Endothelial cell of umbilical vein (primary cell): Measurements from ENCODE around the gene FXYD4. TPM values are rescaled to one million over a fixed set of nuclear protein-coding genes. Genes with fewer than 3 reads are reported as not detected.

Experiments used
- BruUV-seq: library from RNA; stranded (reverse); fragments of 400-500 nt; replicated peaks from 2 replicates; lab custom pipeline; 2021; lab: Mats Ljungman, UMichigan
- CTCF ChIA-PET: fragments of 300-600, 350-600 bp; sonication (Branson Sonifier 250); formaldehyde crosslinking; loops from one replicate; lab custom pipeline; 2021; ENCODE audit warnings: antibody characterized with exemption, inconsistent platforms; lab: Charles Lee
- POLR2A ChIA-PET: fragments of 300-600, 350-600 bp; sonication (Branson Sonifier 250); formaldehyde crosslinking; loops from one replicate; lab custom pipeline; 2021; ENCODE audit warnings: antibody characterized with exemption, inconsistent platforms; lab: Charles Lee
- DNase-seq: peaks from one replicate; pipeline ENCODE4 v3.0.0-alpha.2; 2011; ENCODE audit warnings: low read depth, low spot score
- FAIRE-seq: peaks from 2 replicates; lab custom pipeline; 2011; peaks lifted over from hg19 to GRCh38; lab: Jason Lieb, UNC
- H2AFZ ChIP-seq: 2 replicates; pipeline ENCODE4 v1.6.0; 2012; ENCODE audit warnings: low read depth, low read length, control low read depth, inconsistent platforms
- H3K27ac ChIP-seq: 2 replicates; pipeline ENCODE4 v1.5.1; 2011; ENCODE audit warnings: low read depth, mild to moderate bottlenecking, control low read depth, low read length, moderate library complexity; ENCODE audit not compliant: insufficient read depth
- H3K27me3 ChIP-seq, 2 experiments: 2 replicates each; pipeline versions ENCODE4 v1.6.0 to v1.6.1; 2011; ENCODE audit warnings: low read length in 2 of 2, mixed read lengths in 1 of 2; ENCODE audit not compliant: control insufficient read depth in 2 of 2, insufficient read depth in 2 of 2
- H3K36me3 ChIP-seq, 2 experiments: 2 replicates in 1 of 2; 3 replicates in 1 of 2; pipeline ENCODE4 v1.5.1; 2011; ENCODE audit warnings: low read length in 2 of 2, mild to moderate bottlenecking in 1 of 2, moderate library complexity in 1 of 2; ENCODE audit not compliant: control insufficient read depth in 2 of 2, insufficient read depth in 2 of 2; ENCODE audit errors: extremely low read depth in 1 of 2
- H3K4me1 ChIP-seq: 3 replicates; pipeline ENCODE4 v1.5.1; 2011; ENCODE audit warnings: mild to moderate bottlenecking, low read length; ENCODE audit not compliant: control insufficient read depth, insufficient read depth; ENCODE audit errors: extremely low read depth
- H3K4me2 ChIP-seq: 2 replicates; pipeline ENCODE4 v1.6.1; 2011; ENCODE audit warnings: low read length, control low read depth, mixed read lengths; ENCODE audit not compliant: insufficient read depth
- H3K4me3 ChIP-seq, 3 experiments: fragments of 200-600 bp in 1 of 3; sonication (generic), shearing (Covaris generic) in 1 of 3; replicated peaks in 1 of 3; 2 replicates each; pipeline ENCODE4 v1.5.1; 2011 to 2016; ENCODE audit warnings: control low read depth in 3 of 3, low read length in 3 of 3, mild to moderate bottlenecking in 2 of 3, inconsistent platforms in 1 of 3, low read depth in 1 of 3, moderate library complexity in 1 of 3; ENCODE audit not compliant: insufficient read depth in 1 of 3
- H3K79me2 ChIP-seq: 2 replicates; pipeline ENCODE4 v1.6.0; 2012; ENCODE audit warnings: low read length, inconsistent platforms; ENCODE audit not compliant: control insufficient read depth, insufficient read depth
- H3K9ac ChIP-seq: replicated peaks from 2 replicates; pipeline ENCODE3; 2011; ENCODE audit warnings: low read length, control low read depth; ENCODE audit not compliant: insufficient read depth; ENCODE audit errors: extremely low read depth
- H3K9me1 ChIP-seq: replicated peaks from 3 replicates; pipeline ENCODE4 v1.6.0; 2011; ENCODE audit warnings: mild to moderate bottlenecking, low read length; ENCODE audit not compliant: control insufficient read depth, insufficient read depth; ENCODE audit errors: extremely low read depth
- H3K9me3 ChIP-seq: replicated peaks from 2 replicates; pipeline ENCODE4 v1.5.1; 2012; ENCODE audit warnings: low read length, inconsistent platforms; ENCODE audit not compliant: control insufficient read depth, insufficient read depth
- H4K20me1 ChIP-seq: replicated peaks from 2 replicates; pipeline ENCODE3; 2011; ENCODE audit warnings: mild to moderate bottlenecking, low read length; ENCODE audit not compliant: control insufficient read depth, insufficient read depth; ENCODE audit errors: extremely low read depth
- CTCF ChIP-seq, 2 donors: IDR thresholded peaks; 1 replicate in 1 of 2; 2 replicates in 1 of 2; pipeline ENCODE4 v1.5.1; 2011; ENCODE audit warnings: low read length in 2 of 2, mild to moderate bottlenecking in 2 of 2, moderate library complexity in 2 of 2, control low read depth in 1 of 2, inconsistent platforms in 1 of 2, low read depth in 1 of 2; ENCODE audit not compliant: insufficient read depth in 1 of 2; ENCODE audit errors: extremely low read depth in 1 of 2
- EZH2 ChIP-seq: IDR thresholded peaks from 2 replicates; pipeline ENCODE4 v1.6.1; 2012; ENCODE audit warnings: borderline replicate concordance, low read depth, mild to moderate bottlenecking, moderate library complexity, low read length, inconsistent platforms; ENCODE audit not compliant: severe bottlenecking
- MAX ChIP-seq: IDR thresholded peaks from 2 replicates; pipeline ENCODE4 v1.6.1; 2011; ENCODE audit not compliant: insufficient read depth, insufficient read length
- MYC ChIP-seq: IDR thresholded peaks from one replicate; pipeline ENCODE4 v1.6.1; 2011; ENCODE audit warnings: mild to moderate bottlenecking, low read depth, low read length
- dilution Hi-C: fragments of 300-500 bp; cut with MboI; formaldehyde crosslinking; loops from one replicate; pipeline ENCODE4 v1.15.0; 2019; ENCODE audit warnings: low sequenced_read_pairs; ENCODE audit not compliant: extremely low pct_ligation_motif_present
- intact Hi-C: fragments of 100-400 bp; cut with micrococcal nuclease; formaldehyde crosslinking; loops from one replicate; pipeline ENCODE4 v1.10.0; 2022
- polyA plus RNA-seq, 4 experiments: library from polyadenylated mRNA; depleted of rRNA in 3 of 4; stranded (reverse) in 3 of 4; unstranded in 1 of 4; fragments of >200 nt; gene quantifications; 2 replicates each; pipeline versions ENCODE4 v1.2.1 to v1.2.3, GENCODE V29; 2011 to 2012; ENCODE audit warnings: missing spikeins in 1 of 4
- total RNA-seq: library from RNA; stranded (reverse); gene quantifications from 2 replicates; pipeline ENCODE4 v1.2.3, GENCODE V29; 2021

FXYD4 gene
- total and polyA plus RNA-seq, 2 donors (not counting 3 experiments of a cell fraction or from before 2014, with no cell fraction given), result not detected

- no peaks in the 10 kb centered on the region for H3K9me3 ChIP-seq
- ChIA-PET CTCF (no interaction called here), POLR2A (no interaction called here)
- H3K4me3 ChIP-seq, result no peak overlapping the region
- H3K4me1 ChIP-seq, result peaks cover 5% of the 10 kb centered on the region
- no peak overlapping the region for H3K9ac ChIP-seq
- H3K27me3 ChIP-seq, result no peaks in the 10 kb centered on the region
- peaks cover 20% of the 10 kb centered on the region for H3K79me2 ChIP-seq
- H3K4me2 ChIP-seq, result no peak overlapping the region
- H3K27ac ChIP-seq, result no peak overlapping the region
- dilution Hi-C loops (no loop called here), intact Hi-C loops (no loop called here)
- TF ChIP-seq CTCF (IDR thresholded peaks at IDR 0.05; ENCODE audit: extremely low read depth in 1 of 2, insufficient read depth in 1 of 2, low read depth in 1 of 2, low read length in 2 of 2) (no peak), MYC (no peak), EZH2 (no peak), MAX (no peak)
- H3K9me1 ChIP-seq, result no peaks in the 10 kb centered on the region
- FAIRE-seq, result no peak
- no peaks in the 10 kb centered on the region for H4K20me1 ChIP-seq
- no peaks in the 10 kb centered on the region for H3K36me3 ChIP-seq
- H2AFZ ChIP-seq, result no peak overlapping the region
- BruUV-seq, result no TSS peak
- no peak for DNase-seq
Observed at GRCh38 chr10:43411536-43411935, 40.1 kb downstream of the FXYD4 start.

GRCh38 chr10:43415544-43415943 lies 44.1 kb downstream of the FXYD4 start:
- BruUV-seq, result no TSS peak
- intact Hi-C loops (no loop called here), dilution Hi-C loops (no loop called here)
- ChIA-PET CTCF (no interaction called here), POLR2A (no interaction called here)
- Histone ChIP-seq H3K4me2 (no peak overlapping the region), H3K9me1 (no peaks in the 10 kb centered on the region), H3K79me2 (no peaks in the 10 kb centered on the region), H3K9me3 (no peaks in the 10 kb centered on the region), H3K4me3 (no peak overlapping the region), H2AFZ (no peak overlapping the region), H3K27me3 (no peaks in the 10 kb centered on the region), H3K4me1 (peaks cover 10% of the 10 kb centered on the region), H4K20me1 (no peaks in the 10 kb centered on the region), H3K9ac (no peak overlapping the region), H3K36me3 (no peaks in the 10 kb centered on the region), H3K27ac (no peak overlapping the region)
- DNase-seq (no peak), FAIRE-seq (no peak)
- TF ChIP-seq EZH2, result no peak
